WERI-Rb-1 (cell line): Measurements from ENCODE around the gene XRCC6.
"Not testable (repeated sequence)": the region's sequence is repeated elsewhere in the genome, so short reads cannot be mapped to it uniquely, and the experiment has no call there.

ENCODE experiments used
- DNase-seq: peaks from one replicate; pipeline ENCODE4 v3.0.0-alpha.2; 2020
- H3K27ac ChIP-seq: fragments of 250-450 bp; sonication (Bioruptor Pico); 2 replicates; pipeline ENCODE4 v1.5.1; 2020; ENCODE audit warnings: mild to moderate bottlenecking, moderate library complexity
- H3K27me3 ChIP-seq: fragments of 250-450 bp; sonication (Bioruptor Pico); 2 replicates; pipeline ENCODE4 v1.5.1; 2021; ENCODE audit warnings: mild to moderate bottlenecking, low read depth, moderate library complexity; ENCODE audit not compliant: insufficient read depth, severe bottlenecking
- H3K36me3 ChIP-seq: fragments of 250-450 bp; sonication (Bioruptor Pico); 2 replicates; pipeline ENCODE4 v1.5.1; 2020; ENCODE audit warnings: mild to moderate bottlenecking, moderate library complexity
- H3K4me3 ChIP-seq: 2 replicates; pipeline ENCODE4 v1.5.1; 2011; ENCODE audit warnings: low read depth, mild to moderate bottlenecking, control low read depth, low read length
- H3K9me3 ChIP-seq: fragments of 250-450 bp; sonication (Bioruptor Pico); 2 replicates; pipeline ENCODE4 v1.5.1; 2021; ENCODE audit warnings: mild to moderate bottlenecking, moderate library complexity; ENCODE audit not compliant: severe bottlenecking
- TF ChIP-seq, protein P1 (sequence below): IDR thresholded peaks from 2 replicates; pipeline ENCODE4 v1.5.1; 2011; ENCODE audit warnings: low read depth, mild to moderate bottlenecking, control low read depth, inconsistent platforms, low read length

Gene XRCC6

DNA sequence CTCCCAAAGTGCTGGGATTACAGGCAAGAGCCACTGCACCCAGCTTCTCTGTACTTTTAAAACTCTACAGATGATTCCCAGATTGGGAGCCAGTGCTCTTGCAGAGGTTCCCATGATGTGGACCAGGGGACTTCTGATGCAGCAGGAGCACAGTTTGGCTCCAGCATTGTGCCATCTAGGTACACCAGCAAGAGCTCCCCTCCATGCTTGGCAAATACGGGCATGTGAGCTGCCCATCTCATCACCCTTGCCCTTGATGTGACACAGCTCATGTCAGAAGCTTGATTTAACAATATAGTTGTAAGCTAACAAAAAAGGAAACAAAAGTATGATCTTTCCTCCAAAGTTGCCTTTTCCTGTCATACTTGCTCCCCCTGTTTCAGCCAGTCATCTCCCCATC lies 38.8 kb downstream of the XRCC6 start:
- no peak for DNase-seq
- TF ChIP-seq, protein P1, sequence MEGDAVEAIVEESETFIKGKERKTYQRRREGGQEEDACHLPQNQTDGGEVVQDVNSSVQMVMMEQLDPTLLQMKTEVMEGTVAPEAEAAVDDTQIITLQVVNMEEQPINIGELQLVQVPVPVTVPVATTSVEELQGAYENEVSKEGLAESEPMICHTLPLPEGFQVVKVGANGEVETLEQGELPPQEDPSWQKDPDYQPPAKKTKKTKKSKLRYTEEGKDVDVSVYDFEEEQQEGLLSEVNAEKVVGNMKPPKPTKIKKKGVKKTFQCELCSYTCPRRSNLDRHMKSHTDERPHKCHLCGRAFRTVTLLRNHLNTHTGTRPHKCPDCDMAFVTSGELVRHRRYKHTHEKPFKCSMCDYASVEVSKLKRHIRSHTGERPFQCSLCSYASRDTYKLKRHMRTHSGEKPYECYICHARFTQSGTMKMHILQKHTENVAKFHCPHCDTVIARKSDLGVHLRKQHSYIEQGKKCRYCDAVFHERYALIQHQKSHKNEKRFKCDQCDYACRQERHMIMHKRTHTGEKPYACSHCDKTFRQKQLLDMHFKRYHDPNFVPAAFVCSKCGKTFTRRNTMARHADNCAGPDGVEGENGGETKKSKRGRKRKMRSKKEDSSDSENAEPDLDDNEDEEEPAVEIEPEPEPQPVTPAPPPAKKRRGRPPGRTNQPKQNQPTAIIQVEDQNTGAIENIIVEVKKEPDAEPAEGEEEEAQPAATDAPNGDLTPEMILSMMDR = no peak
- no peak overlapping the region for H3K4me3 ChIP-seq
- H3K36me3 ChIP-seq = peaks cover 95% of the 10 kb centered on the region
- no peaks in the 10 kb centered on the region for H3K9me3 ChIP-seq
- no peak overlapping the region for H3K27ac ChIP-seq
- H3K27me3 ChIP-seq = no peaks in the 10 kb centered on the region

DNA sequence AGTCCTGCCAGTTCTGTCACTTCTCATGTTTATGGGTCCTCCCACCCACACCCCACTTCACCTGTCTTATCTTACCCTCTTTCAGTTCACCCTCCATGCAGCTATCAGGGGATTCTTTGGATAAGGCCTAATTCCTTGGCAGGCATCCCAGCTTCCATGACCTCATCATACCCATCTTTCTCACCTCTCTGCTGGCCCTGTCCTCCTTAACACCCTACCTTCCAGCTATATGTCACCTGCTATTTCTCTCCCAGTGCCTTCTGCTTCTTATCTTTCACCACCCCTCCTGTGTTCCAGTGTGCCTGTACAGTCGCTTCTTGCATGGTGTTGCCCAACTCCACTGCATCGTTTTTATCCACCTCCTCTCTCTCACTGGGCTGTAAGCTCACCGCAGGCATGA lies 39.3 kb downstream of the XRCC6 start:
- DNase-seq = no peak
- TF ChIP-seq, protein P1 = no peak
- H3K4me3 ChIP-seq = no peak overlapping the region
- no peaks in the 10 kb centered on the region for H3K27me3 ChIP-seq
- H3K27ac ChIP-seq = no peak overlapping the region
- no peaks in the 10 kb centered on the region for H3K9me3 ChIP-seq
- peaks cover 96% of the 10 kb centered on the region for H3K36me3 ChIP-seq

DNA sequence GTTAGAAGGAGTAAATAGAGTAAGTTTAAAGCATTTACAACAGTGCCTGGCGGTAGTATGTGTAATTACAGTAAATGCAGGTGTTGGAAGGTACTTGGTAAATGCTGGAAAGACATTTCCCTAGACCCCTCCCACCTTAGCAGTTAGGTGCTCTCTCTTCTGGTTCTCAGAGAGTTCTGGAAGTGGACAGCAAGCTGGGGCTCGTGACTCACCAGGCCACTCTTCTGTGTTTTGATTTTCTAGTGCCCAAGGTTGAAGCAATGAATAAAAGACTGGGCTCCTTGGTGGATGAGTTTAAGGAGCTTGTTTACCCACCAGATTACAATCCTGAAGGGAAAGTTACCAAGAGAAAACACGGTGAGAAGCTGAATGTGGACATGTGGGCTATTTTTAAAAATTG lies 40.0 kb downstream of the XRCC6 start:
- DNase-seq = no peak
- Histone ChIP-seq H3K27me3 (no peaks in the 10 kb centered on the region), H3K9me3 (no peaks in the 10 kb centered on the region), H3K36me3 (peaks cover 92% of the 10 kb centered on the region), H3K27ac (no peak overlapping the region), H3K4me3 (no peak overlapping the region)
- TF ChIP-seq, protein P1 = no peak

DNA sequence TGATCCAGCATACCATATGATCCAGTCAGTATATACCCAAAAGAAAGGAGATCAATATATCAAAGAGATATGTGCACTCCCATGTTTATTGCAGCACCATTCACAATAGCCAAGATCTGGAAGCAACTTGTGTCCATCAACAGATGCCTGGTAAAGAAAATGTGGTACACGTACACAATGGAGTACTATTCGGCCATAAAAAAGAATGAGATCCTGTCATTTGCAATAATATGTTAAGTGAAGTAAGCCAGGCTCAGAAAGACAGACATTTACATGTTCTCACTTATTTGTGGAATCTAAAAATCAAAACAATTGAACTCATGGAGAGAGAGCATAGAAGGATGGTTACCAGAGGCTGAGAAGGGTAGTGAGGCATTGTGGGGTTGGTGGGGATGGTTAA lies 40.6 kb downstream of the XRCC6 start:
- Histone ChIP-seq H3K36me3 (peaks cover 87% of the 10 kb centered on the region), H3K9me3 (no peaks in the 10 kb centered on the region), H3K27ac (no peak overlapping the region), H3K4me3 (no peak overlapping the region), H3K27me3 (no peaks in the 10 kb centered on the region)
- no peak for DNase-seq
- TF ChIP-seq, protein P1 = no peak

DNA sequence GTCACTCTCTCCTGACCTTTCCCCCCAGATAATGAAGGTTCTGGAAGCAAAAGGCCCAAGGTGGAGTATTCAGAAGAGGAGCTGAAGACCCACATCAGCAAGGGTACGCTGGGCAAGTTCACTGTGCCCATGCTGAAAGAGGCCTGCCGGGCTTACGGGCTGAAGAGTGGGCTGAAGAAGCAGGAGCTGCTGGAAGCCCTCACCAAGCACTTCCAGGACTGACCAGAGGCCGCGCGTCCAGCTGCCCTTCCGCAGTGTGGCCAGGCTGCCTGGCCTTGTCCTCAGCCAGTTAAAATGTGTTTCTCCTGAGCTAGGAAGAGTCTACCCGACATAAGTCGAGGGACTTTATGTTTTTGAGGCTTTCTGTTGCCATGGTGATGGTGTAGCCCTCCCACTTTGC lies 42.5 kb downstream of the XRCC6 start:
- peaks cover 69% of the 10 kb centered on the region for H3K36me3 ChIP-seq
- not testable (repeated sequence) for H3K4me3 ChIP-seq, DNase-seq, H3K27me3 ChIP-seq, H3K27ac ChIP-seq, H3K9me3 ChIP-seq

DNA sequence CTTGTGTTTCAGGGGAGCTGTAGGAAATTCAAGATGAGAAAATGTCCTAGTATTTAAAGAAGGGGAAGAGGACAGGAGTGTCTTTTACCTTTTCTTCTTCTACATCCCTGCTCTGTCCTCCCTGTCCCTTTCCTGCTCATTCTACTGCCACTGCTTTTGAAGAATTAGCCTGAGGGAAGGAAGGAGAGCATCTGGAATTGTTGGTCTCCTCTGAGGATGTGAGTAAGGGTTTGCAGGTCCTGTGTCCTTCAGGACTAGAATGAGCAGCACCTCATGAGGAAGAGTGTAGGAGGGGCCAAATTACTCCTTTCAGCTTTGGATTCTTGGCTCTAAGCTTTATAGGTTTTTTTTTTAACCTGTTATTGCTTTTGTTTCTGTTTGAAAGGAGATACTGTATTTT lies 43.4 kb downstream of the XRCC6 start:
- Histone ChIP-seq H3K27me3 (no peaks in the 10 kb centered on the region), H3K27ac (no peak overlapping the region), H3K9me3 (no peaks in the 10 kb centered on the region), H3K36me3 (peaks cover 60% of the 10 kb centered on the region), H3K4me3 (no peak overlapping the region)
- no peak for DNase-seq
- TF ChIP-seq, protein P1 = no peak
